ENCODE measurements around the gene KATNAL2. TPM values are rescaled to one million over a fixed set of nuclear protein-coding genes. Genes with fewer than 3 reads are reported as not detected.

The KATNAL2 gene
- total and polyA plus RNA-seq, 11 donors, result 0.91 to 5.5 (median 2.0) TPM

- intact Hi-C loops (cut with DNase I), result loop anchor here in 1 of 10 donors (10.0 kb wide), 1 partner anchor 488 kb away; no protein-coding TSS in a partner anchor
- no peak for TF ChIP-seq CTCF (IDR thresholded peaks at IDR 0.05)
- no peak for TF ChIP-seq POLR2A (IDR thresholded peaks at IDR 0.05)
- no peak for DNase-seq
- Histone ChIP-seq H3K27ac (no peak overlapping the region), H3K4me3 (no peak overlapping the region), H3K4me1 (peaks cover 0 to 5% (median 0%) of the 10 kb centered on the region in 12 donors), H3K36me3 (peaks cover 0 to 4% (median 0%) of the 10 kb centered on the region in 9 donors), H3K9me3 (no peaks in the 10 kb centered on the region), H3K27me3 (no peaks in the 10 kb centered on the region)
- 91 to 94% (median 93%) methylated on average over 7 of the region's 7 CpGs for WGBS, 4 donors
- no peak for ATAC-seq
Measured at GRCh38 chr18:47077111-47077510, 159.7 kb downstream of the KATNAL2 start.

- H3K36me3 ChIP-seq, result peaks cover 0 to 5% (median 0%) of the 10 kb centered on the region in 9 donors
- intact Hi-C loops (cut with DNase I), result no loop called here
- H3K9me3 ChIP-seq, result no peaks in the 10 kb centered on the region
- WGBS, 4 donors, result 91 to 95% (median 93%) methylated on average over 2 of the region's 2 CpGs
- H3K27me3 ChIP-seq, result no peaks in the 10 kb centered on the region
- DNase-seq, result no peak
- ATAC-seq, result no peak
- H3K4me1 ChIP-seq, result no peaks in the 10 kb centered on the region
- H3K27ac ChIP-seq, result no peak overlapping the region
- no peak for TF ChIP-seq POLR2A (IDR thresholded peaks at IDR 0.05)
- no peak for TF ChIP-seq CTCF (IDR thresholded peaks at IDR 0.05)
- H3K4me3 ChIP-seq, result no peak overlapping the region
Measured at GRCh38 chr18:47080872-47081271, 163.5 kb downstream of the KATNAL2 start.

- no peak for ATAC-seq
- Histone ChIP-seq H3K9me3 (no peaks in the 10 kb centered on the region), H3K4me3 (no peak overlapping the region), H3K4me1 (no peaks in the 10 kb centered on the region), H3K27ac (no peak overlapping the region), H3K27me3 (no peaks in the 10 kb centered on the region), H3K36me3 (peaks cover 0 to 5% (median 0%) of the 10 kb centered on the region in 9 donors)
- TF ChIP-seq CTCF (IDR thresholded peaks at IDR 0.05) (no peak), POLR2A (IDR thresholded peaks at IDR 0.05) (no peak)
- DNase-seq, result no peak
- intact Hi-C loops (cut with DNase I), result no loop called here
- 89 to 96% (median 92%) methylated on average over 2 of the region's 2 CpGs for WGBS, 4 donors
Measured at GRCh38 chr18:47081578-47081977, 164.2 kb downstream of the KATNAL2 start.

- intact Hi-C loops (cut with DNase I), result no loop called here
- no peak for ATAC-seq
Measured at GRCh38 chr18:47087676-47088075, 170.3 kb downstream of the KATNAL2 start.

More at GRCh38 chr18:47087676-47088075, 170.3 kb downstream of the KATNAL2 start:
- Histone ChIP-seq H3K27ac (no peak overlapping the region), H3K4me1 (no peaks in the 10 kb centered on the region), H3K9me3 (no peaks in the 10 kb centered on the region), H3K36me3 (no peaks in the 10 kb centered on the region), H3K27me3 (no peaks in the 10 kb centered on the region), H3K4me3 (no peak overlapping the region)
- DNase-seq, result no peak
- 92 to 95% (median 93%) methylated on average over 5 of the region's 5 CpGs for WGBS, 4 donors
- TF ChIP-seq POLR2A (IDR thresholded peaks at IDR 0.05), result no peak
- no peak for TF ChIP-seq CTCF (IDR thresholded peaks at IDR 0.05)

Measured in heart left ventricle (tissue), 16 donors.